GM21526 (cell line): ENCODE results near the gene ORMDL2.
"Not testable (repeated sequence)": the region's sequence is repeated elsewhere in the genome, so short reads cannot be mapped to it uniquely, and the experiment has no call there.

Experiments used
- ATAC-seq: cut with Tn5 transposase; IDR thresholded peaks from one replicate; pipeline ENCODE4 v1.9.1; 2021; ENCODE audit warnings: moderate library complexity; ENCODE audit not compliant: unreplicated experiment, low FRiP score

ORMDL2 gene

GRCh38 chr12:55850401-55850800, 32.6 kb downstream of the ORMDL2 start:
- ATAC-seq, result no peak

- no peak for ATAC-seq
These were observed 33.1 kb downstream of the ORMDL2 start for GRCh38 chr12:55850893-55851292.

GRCh38 chr12:55852740-55853139, 34.9 kb downstream of the ORMDL2 start:
- no peak for ATAC-seq

GRCh38 chr12:55861396-55861795, 43.6 kb downstream of the ORMDL2 start:
- no peak for ATAC-seq

GRCh38 chr12:55861871-55862270, 44.0 kb downstream of the ORMDL2 start:
- no peak for ATAC-seq

- no peak for ATAC-seq
These were observed 44.4 kb downstream of the ORMDL2 start for GRCh38 chr12:55862286-55862685.

GRCh38 chr12:55862931-55863330, 45.1 kb downstream of the ORMDL2 start:
- ATAC-seq, result not testable (repeated sequence)

GRCh38 chr12:55865327-55865726, 47.5 kb downstream of the ORMDL2 start:
- ATAC-seq, result no peak

- not testable (repeated sequence) for ATAC-seq
These were observed 48.7 kb downstream of the ORMDL2 start for GRCh38 chr12:55866454-55867004.
